GM12878 (cell line): Measurements from ENCODE around the gene IFI35. TPM values are rescaled to one million over a fixed set of nuclear protein-coding genes. Genes with fewer than 3 reads are reported as not detected.
A peak's percentile ranks its signal among the peaks of the same experiment; 100 is the strongest.

Experiments
- ASH2L ChIP-seq: fragments of 300-600, 200-600 bp; sonication (generic); IDR thresholded peaks from 2 replicates; pipeline ENCODE4 v1.6.1; 2017; ENCODE audit warnings: low read depth, mild to moderate bottlenecking, borderline replicate concordance
- BHLHE40 ChIP-seq, 2 experiments: fragments of 450-650 bp in 1 of 2; IDR thresholded peaks; 2 replicates each; pipeline ENCODE4 v1.6.1; 2011 to 2017; ENCODE audit warnings: low read depth in 2 of 2, borderline replicate concordance in 1 of 2, improper control_type of control experiment in 1 of 2, low read length in 1 of 2, mild to moderate bottlenecking in 1 of 2
- CEBPZ ChIP-seq: fragments of 150-350 bp; IDR thresholded peaks from 2 replicates; pipeline ENCODE4 v1.6.1; 2016; ENCODE audit warnings: low read depth, low read length
- E2F8 ChIP-seq: fragments of 450-650 bp; IDR thresholded peaks from 2 replicates; pipeline ENCODE4 v1.6.1; 2018; ENCODE audit warnings: mild to moderate bottlenecking, low read depth, moderate library complexity; ENCODE audit not compliant: partially characterized antibody
- PKNOX1 ChIP-seq: fragments of 450-650 bp; IDR thresholded peaks from 2 replicates; pipeline ENCODE4 v1.6.1; 2016; ENCODE audit warnings: mild to moderate bottlenecking
- ZBTB40 ChIP-seq: fragments of 450-650 bp; IDR thresholded peaks from 2 replicates; pipeline ENCODE4 v1.6.1; 2016; ENCODE audit warnings: mild to moderate bottlenecking, moderate library complexity, borderline replicate concordance
- polyA plus RNA-seq, 11 experiments: library from polyadenylated mRNA; depleted of rRNA in 4 of 11; unstranded in 6 of 11; stranded (reverse) in 5 of 11; fragments of >200 nt; fragmentation: Nextera tagmentation in 4 of 11; fragmentation: Illumina TruSeq in 1 of 11; extraction: Ambion mirVana in 4 of 11; extraction: Trizol in 1 of 11; gene quantifications; 1 replicate in 1 of 11; 2 replicates in 10 of 11; pipeline versions ENCODE4 v1.2.1 to v1.2.3, GENCODE V29; 2011 to 2016; ENCODE audit warnings: inconsistent platforms in 2 of 11, missing spikeins in 2 of 11, low read depth in 1 of 11
- total RNA-seq, 4 experiments: library from RNA; depleted of rRNA in 3 of 4; stranded (reverse); fragments of >200 nt in 3 of 4; fragmentation: Illumina TruSeq in 1 of 4; extraction: Trizol in 1 of 4; gene quantifications; 2 replicates each; pipeline versions ENCODE4 v1.2.1 to v1.2.3, GENCODE V29; 2013 to 2021

The IFI35 gene
- total and polyA plus RNA-seq, 10 of the 15 experiments (the other 5 are each of a cell fraction or from before 2014, with no cell fraction given) = 18.4 to 92.2 (median 65.3) TPM

- TF ChIP-seq ZBTB40 = no peak
- TF ChIP-seq PKNOX1 = no peak
- TF ChIP-seq ASH2L = no peak
- no peak for TF ChIP-seq E2F8
- no peak for TF ChIP-seq CEBPZ
- peak in 1 of 2 experiments; percentile 59; a peak in 2 of 4 replicates for TF ChIP-seq BHLHE40 (IDR thresholded peaks at IDR 0.05; ENCODE audit: borderline replicate concordance in 1 of 2, low read depth in 2 of 2, low read length in 1 of 2)
- TF ChIP-seq, all 136 proteins: peak for 3
Observed at GRCh38 chr17:43020789-43021740, 14.5 kb downstream of the IFI35 start (continued).
